ENCODE results near the gene NCAN.

The NCAN gene

GRCh38 chr19:19271828-19272599 lies 60.3 kb downstream of the NCAN start:
- H3K4me3 ChIP-seq (ENCODE audit: low read depth, low read length), result no peak overlapping the region
- in situ Hi-C loops (cut with HindIII; ENCODE audit: low sequenced_read_pairs), result no loop called here
- TF ChIP-seq CTCF (IDR thresholded peaks at IDR 0.05; ENCODE audit: low read depth, low read length, missing control alignments), result no peak
- DNase-seq (ENCODE audit: low read depth), result no peak

GRCh38 chr19:19274146-19274545 lies 62.4 kb downstream of the NCAN start:
- no peak overlapping the region for H3K4me3 ChIP-seq (ENCODE audit: low read depth, low read length)
- TF ChIP-seq CTCF (IDR thresholded peaks at IDR 0.05; ENCODE audit: low read depth, low read length, missing control alignments), result no peak
- DNase-seq (ENCODE audit: low read depth), result no peak
- in situ Hi-C loops (cut with HindIII; ENCODE audit: low sequenced_read_pairs), result no loop called here

- DNase-seq (ENCODE audit: low read depth), result no peak
- no peak for TF ChIP-seq CTCF (IDR thresholded peaks at IDR 0.05; ENCODE audit: low read depth, low read length, missing control alignments)
- in situ Hi-C loops (cut with HindIII; ENCODE audit: low sequenced_read_pairs), result no loop called here
- H3K4me3 ChIP-seq (ENCODE audit: low read depth, low read length), result no peak overlapping the region
These were observed 63.2 kb downstream of the NCAN start for GRCh38 chr19:19274716-19275565.

GRCh38 chr19:19276386-19276785 lies 64.6 kb downstream of the NCAN start:
- no peak for DNase-seq (ENCODE audit: low read depth)
- no peak for TF ChIP-seq CTCF (IDR thresholded peaks at IDR 0.05; ENCODE audit: low read depth, low read length, missing control alignments)
- in situ Hi-C loops (cut with HindIII; ENCODE audit: low sequenced_read_pairs), result no loop called here
- no peak overlapping the region for H3K4me3 ChIP-seq (ENCODE audit: low read depth, low read length)

GRCh38 chr19:19276851-19277250 lies 65.1 kb downstream of the NCAN start:
- in situ Hi-C loops (cut with HindIII; ENCODE audit: low sequenced_read_pairs), result no loop called here
- no peak for TF ChIP-seq CTCF (IDR thresholded peaks at IDR 0.05; ENCODE audit: low read depth, low read length, missing control alignments)
- H3K4me3 ChIP-seq (ENCODE audit: low read depth, low read length), result no peak overlapping the region
- no peak for DNase-seq (ENCODE audit: low read depth)

- no peak for TF ChIP-seq CTCF (IDR thresholded peaks at IDR 0.05; ENCODE audit: low read depth, low read length, missing control alignments)
These were observed 66.6 kb downstream of the NCAN start for GRCh38 chr19:19278315-19278714.

More at GRCh38 chr19:19278315-19278714, 66.6 kb downstream of the NCAN start:
- H3K4me3 ChIP-seq (ENCODE audit: low read depth, low read length), result no peak overlapping the region
- DNase-seq (ENCODE audit: low read depth), result no peak
- in situ Hi-C loops (cut with HindIII; ENCODE audit: low sequenced_read_pairs), result no loop called here

All from astrocyte of the cerebellum (primary cell).